ENCODE measurements around the gene IL20RA.
"Not testable (repeated sequence)": the region's sequence is repeated elsewhere in the genome, so short reads cannot be mapped to it uniquely, and the experiment has no call there.

The IL20RA gene

DNA sequence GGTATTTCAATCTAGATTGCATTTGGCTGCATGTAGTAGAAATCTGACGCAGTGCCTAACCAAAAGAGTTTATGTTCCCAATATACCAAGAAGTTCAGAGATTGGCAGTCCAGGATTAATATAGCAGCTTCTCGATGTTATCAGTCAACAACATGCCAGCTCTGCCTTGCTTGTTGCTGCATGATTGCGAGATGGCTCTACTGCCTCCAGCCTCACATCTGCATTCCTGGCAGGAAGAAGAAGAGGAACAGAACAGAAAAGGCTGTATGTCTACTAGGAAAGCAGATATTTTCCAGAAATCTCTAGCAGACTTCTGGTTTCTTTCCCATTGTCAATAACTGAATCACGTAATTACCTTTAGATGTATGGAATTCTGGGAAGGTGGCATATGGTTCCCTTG lies 61.8 kb downstream of the IL20RA start:
- Histone ChIP-seq H3K9me3 (ENCODE audit: control insufficient read depth in 5 of 5, low read length in 5 of 5) (no peaks in the 10 kb centered on the region), H3K4me1 (ENCODE audit: control insufficient read depth in 5 of 5, insufficient read depth in 5 of 5, low read length in 5 of 5) (peaks cover 0 to 7% (median 5%) of the 10 kb centered on the region in 5 donors), H3K27ac (ENCODE audit: low read depth, low read length) (no peak overlapping the region)

DNA sequence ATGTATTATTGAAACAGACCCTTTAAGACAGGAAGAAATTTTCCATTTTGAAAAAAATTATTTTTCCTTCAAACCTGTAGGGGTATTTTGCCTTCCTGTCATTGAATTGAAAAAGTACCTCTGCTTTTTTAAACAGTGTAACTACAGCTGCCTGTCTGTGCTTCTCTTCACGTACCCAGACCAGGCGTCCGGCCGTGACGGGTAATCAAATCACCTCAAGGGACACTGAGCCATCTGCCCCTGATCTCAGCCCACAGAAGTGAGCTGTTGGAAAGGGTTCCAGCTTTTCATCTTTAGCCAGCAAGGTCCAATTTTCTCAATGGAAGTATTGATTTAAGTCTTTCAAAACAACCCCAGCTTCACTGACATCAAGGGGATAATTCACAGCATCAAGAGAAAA lies 64.7 kb downstream of the IL20RA start:
- Histone ChIP-seq H3K9ac (ENCODE audit: low read length in 5 of 5) (no peak overlapping the region), H3K4me3 (ENCODE audit: low read depth in 1 of 5, low read length in 5 of 5) (no peak overlapping the region), H3K9me3 (ENCODE audit: control insufficient read depth in 5 of 5, low read length in 5 of 5) (no peaks in the 10 kb centered on the region), H3K27ac (ENCODE audit: low read depth, low read length) (no peak overlapping the region), H3K36me3 (ENCODE audit: control insufficient read depth in 5 of 5, insufficient read depth in 5 of 5, low read length in 5 of 5) (no peaks in the 10 kb centered on the region), H3K27me3 (ENCODE audit: control insufficient read depth in 5 of 5, insufficient read depth in 4 of 5, low read length in 5 of 5) (peaks cover 0 to 4% (median 3%) of the 10 kb centered on the region in 5 donors), H3K4me1 (ENCODE audit: control insufficient read depth in 5 of 5, insufficient read depth in 5 of 5, low read length in 5 of 5) (peaks cover 0 to 7% (median 5%) of the 10 kb centered on the region in 5 donors)

More for the DNA sequence above, 61.8 kb downstream of the IL20RA start:
- Histone ChIP-seq H3K36me3 (ENCODE audit: control insufficient read depth in 5 of 5, insufficient read depth in 5 of 5, low read length in 5 of 5) (no peaks in the 10 kb centered on the region), H3K4me3 (ENCODE audit: low read depth in 1 of 5, low read length in 5 of 5) (no peak overlapping the region), H3K9ac (ENCODE audit: low read length in 5 of 5) (no peak overlapping the region), H3K27me3 (ENCODE audit: control insufficient read depth in 5 of 5, insufficient read depth in 4 of 5, low read length in 5 of 5) (peaks cover 0 to 12% (median 6%) of the 10 kb centered on the region in 5 donors)

DNA sequence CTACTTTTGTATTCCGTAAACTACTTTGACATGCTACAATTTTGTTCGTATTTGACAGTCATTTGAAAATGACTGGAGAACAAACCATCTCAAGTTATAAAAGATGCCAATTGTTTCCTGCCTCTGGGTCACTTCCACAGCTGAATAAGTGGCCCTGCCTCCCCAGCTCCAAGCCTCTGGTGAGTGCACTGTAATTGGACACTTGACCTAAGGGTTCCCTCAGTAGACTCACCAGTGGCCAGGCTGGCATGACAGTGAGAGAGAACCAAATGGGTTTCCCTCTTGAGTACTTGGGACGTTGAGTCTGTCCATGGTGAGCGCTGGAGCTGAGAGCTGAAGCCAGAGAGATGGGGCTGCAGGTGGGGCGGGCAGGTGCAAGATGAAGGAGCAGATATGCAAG lies 65.6 kb downstream of the IL20RA start:
- H3K9ac ChIP-seq (ENCODE audit: low read length in 5 of 5), result no peak overlapping the region
- no peaks in the 10 kb centered on the region for H3K9me3 ChIP-seq (ENCODE audit: control insufficient read depth in 5 of 5, low read length in 5 of 5)
- H3K36me3 ChIP-seq (ENCODE audit: control insufficient read depth in 5 of 5, insufficient read depth in 5 of 5, low read length in 5 of 5), result no peaks in the 10 kb centered on the region
- H3K4me1 ChIP-seq (ENCODE audit: control insufficient read depth in 5 of 5, insufficient read depth in 5 of 5, low read length in 5 of 5), result peaks cover 0 to 7% (median 5%) of the 10 kb centered on the region in 5 donors
- no peak overlapping the region for H3K27ac ChIP-seq (ENCODE audit: low read depth, low read length)
- H3K27me3 ChIP-seq (ENCODE audit: control insufficient read depth in 5 of 5, insufficient read depth in 4 of 5, low read length in 5 of 5), result peaks cover 0 to 4% (median 3%) of the 10 kb centered on the region in 5 donors
- H3K4me3 ChIP-seq (ENCODE audit: low read depth in 1 of 5, low read length in 5 of 5), result no peak overlapping the region

DNA sequence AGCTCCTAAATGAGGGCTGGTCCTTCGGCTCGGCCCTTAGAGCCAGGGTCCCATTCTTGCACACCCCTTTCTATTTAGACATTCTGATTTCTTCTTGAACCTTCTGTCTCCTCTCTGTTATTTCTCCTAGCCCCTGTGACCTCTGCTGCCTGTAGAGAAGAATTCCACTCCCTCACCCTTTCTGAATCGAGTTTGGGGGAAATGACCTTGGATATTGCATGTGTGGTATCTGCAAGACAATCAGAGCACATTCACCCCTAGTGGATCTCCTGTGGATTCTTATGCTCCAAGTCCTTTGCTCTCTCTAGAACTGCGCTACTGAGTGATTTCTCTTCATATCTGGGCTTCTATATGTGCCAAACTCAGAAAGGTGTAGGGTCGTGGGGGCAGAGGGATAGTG lies 67.7 kb downstream of the IL20RA start:
- no peak overlapping the region for H3K4me3 ChIP-seq (ENCODE audit: low read depth in 1 of 5, low read length in 5 of 5)
- no peak overlapping the region for H3K9ac ChIP-seq (ENCODE audit: low read length in 5 of 5)
- H3K27me3 ChIP-seq (ENCODE audit: control insufficient read depth in 5 of 5, insufficient read depth in 4 of 5, low read length in 5 of 5), result peaks cover 0 to 4% (median 3%) of the 10 kb centered on the region in 5 donors
- no peak overlapping the region for H3K27ac ChIP-seq (ENCODE audit: low read depth, low read length)
- no peaks in the 10 kb centered on the region for H3K36me3 ChIP-seq (ENCODE audit: control insufficient read depth in 5 of 5, insufficient read depth in 5 of 5, low read length in 5 of 5)
- no peaks in the 10 kb centered on the region for H3K4me1 ChIP-seq (ENCODE audit: control insufficient read depth in 5 of 5, insufficient read depth in 5 of 5, low read length in 5 of 5)
- H3K9me3 ChIP-seq (ENCODE audit: control insufficient read depth in 5 of 5, low read length in 5 of 5), result no peaks in the 10 kb centered on the region

DNA sequence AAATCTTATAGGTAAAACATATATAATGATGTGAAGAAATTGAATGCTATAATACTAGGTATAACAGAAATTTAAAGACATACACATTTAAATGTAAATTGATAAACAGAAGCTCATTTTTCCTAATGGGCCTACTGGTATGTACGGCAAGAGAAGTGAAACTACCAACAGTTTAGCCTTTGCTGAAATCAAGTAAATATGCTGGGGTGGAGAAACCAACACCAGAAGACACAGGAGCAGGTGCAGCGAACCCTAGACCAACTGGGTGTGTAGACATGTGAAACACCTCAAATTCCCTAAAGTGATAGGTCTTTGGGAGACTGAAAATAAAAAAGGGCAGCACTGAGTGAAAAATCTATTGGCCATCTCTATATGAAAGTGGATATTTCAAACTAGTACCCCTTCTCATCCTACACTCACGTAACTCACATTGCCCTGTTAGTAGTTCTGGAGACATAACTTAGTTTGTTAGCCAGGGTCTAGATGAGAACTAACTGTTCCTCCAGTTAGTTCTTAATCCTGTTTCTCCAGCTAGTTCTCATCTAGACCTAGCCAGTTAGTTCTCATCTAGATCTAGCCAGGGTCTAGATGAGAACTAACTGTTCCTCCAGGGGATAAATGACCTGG lies 69.6 kb downstream of the IL20RA start:
- H3K36me3 ChIP-seq (ENCODE audit: control insufficient read depth in 5 of 5, insufficient read depth in 5 of 5, low read length in 5 of 5), result no peaks in the 10 kb centered on the region
- H3K4me1 ChIP-seq (ENCODE audit: control insufficient read depth in 5 of 5, insufficient read depth in 5 of 5, low read length in 5 of 5), result no peaks in the 10 kb centered on the region
- H3K27ac ChIP-seq (ENCODE audit: low read depth, low read length), result no peak overlapping the region
- H3K9me3 ChIP-seq (ENCODE audit: control insufficient read depth in 5 of 5, low read length in 5 of 5), result no peaks in the 10 kb centered on the region
- no peak overlapping the region for H3K9ac ChIP-seq (ENCODE audit: low read length in 5 of 5)
- H3K4me3 ChIP-seq (ENCODE audit: low read depth in 1 of 5, low read length in 5 of 5), result no peak overlapping the region
- H3K27me3 ChIP-seq (ENCODE audit: control insufficient read depth in 5 of 5, insufficient read depth in 4 of 5, low read length in 5 of 5), result peaks cover 0 to 4% (median 3%) of the 10 kb centered on the region in 5 donors

DNA sequence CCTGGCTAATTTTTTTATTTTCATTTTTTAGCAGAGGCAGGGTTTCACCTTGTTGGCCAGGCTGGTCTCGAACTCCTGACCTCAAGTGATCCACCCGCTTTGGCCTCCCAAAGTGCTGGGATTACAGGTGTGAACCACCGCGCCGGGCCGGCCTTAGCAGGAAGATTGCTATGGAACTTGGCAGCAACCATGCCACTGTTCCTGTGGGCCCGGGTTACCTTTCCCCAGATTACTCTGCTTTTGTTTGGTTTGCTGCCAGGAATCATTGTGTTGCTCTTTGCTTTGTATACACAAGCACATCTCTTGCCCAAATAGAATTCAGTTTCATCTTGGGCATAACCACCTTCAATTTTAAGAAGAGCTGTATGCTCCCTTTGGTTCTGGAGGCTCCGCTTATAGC lies 71.0 kb downstream of the IL20RA start:
- H3K9ac ChIP-seq (ENCODE audit: low read length in 5 of 5); H3K9me3 ChIP-seq (ENCODE audit: control insufficient read depth in 5 of 5, low read length in 5 of 5); H3K36me3 ChIP-seq (ENCODE audit: control insufficient read depth in 5 of 5, insufficient read depth in 5 of 5, low read length in 5 of 5); H3K27me3 ChIP-seq (ENCODE audit: control insufficient read depth in 5 of 5, insufficient read depth in 4 of 5, low read length in 5 of 5); H3K4me1 ChIP-seq (ENCODE audit: control insufficient read depth in 5 of 5, insufficient read depth in 5 of 5, low read length in 5 of 5); H3K4me3 ChIP-seq (ENCODE audit: low read depth in 1 of 5, low read length in 5 of 5); H3K27ac ChIP-seq (ENCODE audit: low read depth, low read length): not testable (repeated sequence)

DNA sequence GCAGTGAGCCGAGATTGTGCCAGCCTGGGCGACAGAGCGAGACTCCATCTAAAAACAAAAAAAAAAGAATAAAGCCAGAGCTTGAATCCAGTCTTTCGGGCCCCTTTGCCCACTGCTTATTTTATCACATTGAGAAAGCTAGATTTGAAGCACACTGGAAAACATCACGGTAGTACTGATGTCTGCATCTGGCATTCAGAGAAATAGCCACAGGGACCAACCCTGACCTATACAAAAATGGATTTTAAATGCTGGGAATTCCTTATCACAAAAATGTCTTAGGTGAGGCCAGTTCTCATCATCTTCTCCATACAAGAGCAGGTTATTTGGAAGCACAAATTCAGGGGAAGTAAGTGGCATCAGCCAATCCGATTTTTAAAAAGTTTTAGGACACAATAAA lies 73.2 kb downstream of the IL20RA start:
- Histone ChIP-seq H3K36me3 (ENCODE audit: control insufficient read depth in 5 of 5, insufficient read depth in 5 of 5, low read length in 5 of 5) (no peaks in the 10 kb centered on the region), H3K9ac (ENCODE audit: low read length in 5 of 5) (no peak overlapping the region), H3K4me3 (ENCODE audit: low read depth in 1 of 5, low read length in 5 of 5) (no peak overlapping the region), H3K4me1 (ENCODE audit: control insufficient read depth in 5 of 5, insufficient read depth in 5 of 5, low read length in 5 of 5) (peaks cover 0 to 4% (median 0%) of the 10 kb centered on the region in 5 donors), H3K27ac (ENCODE audit: low read depth, low read length) (no peak overlapping the region), H3K27me3 (ENCODE audit: control insufficient read depth in 5 of 5, insufficient read depth in 4 of 5, low read length in 5 of 5) (peaks cover 0 to 6% (median 0%) of the 10 kb centered on the region in 5 donors), H3K9me3 (ENCODE audit: control insufficient read depth in 5 of 5, low read length in 5 of 5) (no peaks in the 10 kb centered on the region)

DNA sequence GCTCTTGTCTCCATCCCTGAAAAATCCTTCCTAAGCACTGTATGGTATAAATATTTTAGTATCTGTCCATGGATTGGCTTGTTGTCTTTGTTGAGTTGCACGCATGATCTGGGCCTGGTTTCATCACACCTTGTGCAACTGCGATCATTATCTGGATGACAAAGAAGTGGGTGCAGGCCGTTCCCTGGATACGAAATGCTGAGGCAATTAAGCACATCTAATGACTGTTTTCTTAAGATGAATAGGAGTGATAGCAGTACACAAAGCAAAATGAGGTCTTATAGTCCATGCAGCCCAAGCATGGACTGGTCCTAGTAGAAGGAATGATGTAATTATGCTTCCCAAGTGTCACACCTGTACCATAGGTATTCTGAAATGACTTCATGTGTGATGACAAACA lies 74.8 kb downstream of the IL20RA start:
- H3K27ac ChIP-seq (ENCODE audit: low read depth, low read length), result no peak overlapping the region
- no peak overlapping the region for H3K9ac ChIP-seq (ENCODE audit: low read length in 5 of 5)
- no peaks in the 10 kb centered on the region for H3K36me3 ChIP-seq (ENCODE audit: control insufficient read depth in 5 of 5, insufficient read depth in 5 of 5, low read length in 5 of 5)
- H3K4me3 ChIP-seq (ENCODE audit: low read depth in 1 of 5, low read length in 5 of 5), result no peak overlapping the region
- H3K9me3 ChIP-seq (ENCODE audit: control insufficient read depth in 5 of 5, low read length in 5 of 5), result no peaks in the 10 kb centered on the region
- peaks cover 0 to 6% (median 0%) of the 10 kb centered on the region in 5 donors for H3K27me3 ChIP-seq (ENCODE audit: control insufficient read depth in 5 of 5, insufficient read depth in 4 of 5, low read length in 5 of 5)
- peaks cover 0 to 4% (median 0%) of the 10 kb centered on the region in 5 donors for H3K4me1 ChIP-seq (ENCODE audit: control insufficient read depth in 5 of 5, insufficient read depth in 5 of 5, low read length in 5 of 5)

DNA sequence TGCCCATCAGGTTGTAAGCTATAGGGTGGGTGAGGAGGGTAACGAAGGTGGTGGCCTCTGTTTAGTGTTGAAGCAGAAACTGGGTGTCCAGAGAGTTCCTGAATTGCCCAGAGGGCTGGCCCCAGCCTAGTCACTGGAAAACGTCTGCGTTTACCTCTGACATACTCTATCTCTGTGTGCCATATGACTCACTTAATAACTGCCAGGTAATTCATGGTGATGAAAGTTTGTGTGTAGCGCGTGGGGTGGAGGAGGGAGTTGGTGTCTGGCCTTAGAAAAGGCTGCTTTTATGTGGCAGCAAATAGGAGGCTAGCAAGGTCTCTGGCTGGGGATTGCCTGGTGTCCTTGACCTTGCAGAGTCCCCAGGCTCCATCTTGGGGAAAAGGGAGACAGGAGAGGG lies 75.3 kb downstream of the IL20RA start:
- Histone ChIP-seq H3K4me1 (ENCODE audit: control insufficient read depth in 5 of 5, insufficient read depth in 5 of 5, low read length in 5 of 5) (peaks cover 0 to 4% (median 0%) of the 10 kb centered on the region in 5 donors), H3K9me3 (ENCODE audit: control insufficient read depth in 5 of 5, low read length in 5 of 5) (no peaks in the 10 kb centered on the region), H3K27ac (ENCODE audit: low read depth, low read length) (no peak overlapping the region), H3K4me3 (ENCODE audit: low read depth in 1 of 5, low read length in 5 of 5) (no peak overlapping the region), H3K9ac (ENCODE audit: low read length in 5 of 5) (no peak overlapping the region), H3K36me3 (ENCODE audit: control insufficient read depth in 5 of 5, insufficient read depth in 5 of 5, low read length in 5 of 5) (no peaks in the 10 kb centered on the region), H3K27me3 (ENCODE audit: control insufficient read depth in 5 of 5, insufficient read depth in 4 of 5, low read length in 5 of 5) (peaks cover 0 to 6% (median 0%) of the 10 kb centered on the region in 5 donors)

DNA sequence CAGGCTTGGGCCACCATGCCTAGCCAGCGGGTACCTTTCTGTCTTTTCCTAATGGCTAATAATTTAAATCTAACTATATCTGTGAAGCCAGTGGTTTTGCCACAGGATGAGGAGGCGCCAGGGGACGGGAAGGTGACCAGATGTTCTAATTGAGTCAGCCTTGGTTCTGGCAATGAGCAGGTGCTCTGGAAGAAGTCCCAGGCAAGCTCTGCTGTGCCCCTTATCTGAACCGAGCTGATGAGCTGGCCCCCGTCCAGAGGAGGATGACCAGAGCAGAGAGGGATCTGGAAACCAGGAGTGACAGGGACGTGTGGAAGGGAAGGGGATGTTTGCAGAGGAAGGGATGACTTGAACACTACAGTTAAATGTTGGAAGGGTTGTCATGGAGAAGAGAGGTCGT lies 75.9 kb downstream of the IL20RA start:
- H3K4me1 ChIP-seq (ENCODE audit: control insufficient read depth in 5 of 5, insufficient read depth in 5 of 5, low read length in 5 of 5), result peaks cover 0 to 4% (median 0%) of the 10 kb centered on the region in 5 donors
- peaks cover 0 to 6% (median 0%) of the 10 kb centered on the region in 5 donors for H3K27me3 ChIP-seq (ENCODE audit: control insufficient read depth in 5 of 5, insufficient read depth in 4 of 5, low read length in 5 of 5)
- no peak overlapping the region for H3K9ac ChIP-seq (ENCODE audit: low read length in 5 of 5)
- no peak overlapping the region for H3K4me3 ChIP-seq (ENCODE audit: low read depth in 1 of 5, low read length in 5 of 5)
- H3K27ac ChIP-seq (ENCODE audit: low read depth, low read length), result no peak overlapping the region
- H3K9me3 ChIP-seq (ENCODE audit: control insufficient read depth in 5 of 5, low read length in 5 of 5), result no peaks in the 10 kb centered on the region
- H3K36me3 ChIP-seq (ENCODE audit: control insufficient read depth in 5 of 5, insufficient read depth in 5 of 5, low read length in 5 of 5), result no peaks in the 10 kb centered on the region
